NOMO-1 treated with dmso at 0.1 percent for 144 hours (cell line): ENCODE results near the gene GABBR2.

Experiments used
- DNase-seq: peaks from one replicate; lab custom pipeline; 2025; ENCODE audit not compliant: unreplicated experiment; lab: John Stamatoyannopoulos, UW

GABBR2 gene

GRCh38 chr9:98356953-98357690 lies 351.6 kb downstream of the GABBR2 start:
- no peak for DNase-seq

GRCh38 chr9:98356326-98356725 lies 352.4 kb downstream of the GABBR2 start:
- DNase-seq: no peak

- DNase-seq: no peak
Measured at GRCh38 chr9:98351370-98351769, 357.4 kb downstream of the GABBR2 start.

- no peak for DNase-seq
Measured at GRCh38 chr9:98347642-98348041, 361.1 kb downstream of the GABBR2 start.

GRCh38 chr9:98345011-98345410 lies 363.7 kb downstream of the GABBR2 start:
- DNase-seq: no peak

- no peak for DNase-seq
Measured at GRCh38 chr9:98344581-98344980, 364.2 kb downstream of the GABBR2 start.

- no peak for DNase-seq
Measured at GRCh38 chr9:98342820-98343210, 365.9 kb downstream of the GABBR2 start.

- DNase-seq: no peak
Measured at GRCh38 chr9:98342098-98342819, 366.5 kb downstream of the GABBR2 start.

GRCh38 chr9:98341157-98342097 lies 367.3 kb downstream of the GABBR2 start:
- no peak for DNase-seq

- no peak for DNase-seq
Measured at GRCh38 chr9:98339987-98340800, 368.5 kb downstream of the GABBR2 start.

GRCh38 chr9:98335661-98336060 lies 373.1 kb downstream of the GABBR2 start:
- no peak for DNase-seq

GRCh38 chr9:98334796-98335195 lies 373.9 kb downstream of the GABBR2 start:
- DNase-seq: no peak

GRCh38 chr9:98333703-98334582 lies 374.8 kb downstream of the GABBR2 start:
- DNase-seq: no peak

GRCh38 chr9:98332405-98332831 lies 376.3 kb downstream of the GABBR2 start:
- DNase-seq: no peak

- DNase-seq: no peak
Measured at GRCh38 chr9:98331536-98332259, 377.0 kb downstream of the GABBR2 start.

GRCh38 chr9:98330831-98331230 lies 377.9 kb downstream of the GABBR2 start:
- DNase-seq: no peak

- no peak for DNase-seq
Measured at GRCh38 chr9:98329904-98330303, 378.8 kb downstream of the GABBR2 start.

- DNase-seq: no peak
Measured at GRCh38 chr9:98329281-98329680, 379.5 kb downstream of the GABBR2 start.

GRCh38 chr9:98328770-98329169 lies 380.0 kb downstream of the GABBR2 start:
- no peak for DNase-seq
